Stimulated activated CD8-positive, alpha-beta memory T cell treated with anti-CD3 and anti-CD28 coated beads, Interleukin-15, amount 100 ng/mL, for 24 hours (primary cell): ENCODE measurements around the gene SPEM2.

Experiments
- DNase-seq: peaks from one replicate; pipeline ENCODE4 v3.0.0-alpha.2; 2020; ENCODE audit warnings: low read depth

SPEM2 gene

GRCh38 chr17:7403977-7404736, 21.3 kb upstream of the SPEM2 start, which contains the start of gene TMEM256:
TMEM256 (minus strand) TSS chr17:7404097; CDS start chr17:7404084, 13 bp downstream.
- DNase-seq, result peak; percentile 82

GRCh38 chr17:7404737-7405349, 20.6 kb upstream of the SPEM2 start:
- DNase-seq, result no peak

- DNase-seq, result no peak
Measured at GRCh38 chr17:7405350-7406234, 19.8 kb upstream of the SPEM2 start.

GRCh38 chr17:7406235-7406825, 19.1 kb upstream of the SPEM2 start:
- DNase-seq, result no peak

GRCh38 chr17:7407082-7407481, 18.3 kb upstream of the SPEM2 start:
- DNase-seq, result no peak

- no peak for DNase-seq
Measured at GRCh38 chr17:7407485-7408251, 17.7 kb upstream of the SPEM2 start, which contains the start of gene NLGN2. NLGN2 (plus strand) TSS chr17:7407845; CDS start chr17:7408256, 411 bp downstream.

- DNase-seq, result no peak
Measured at GRCh38 chr17:7408252-7408727, 17.1 kb upstream of the SPEM2 start.

- no peak for DNase-seq
Measured at GRCh38 chr17:7408863-7409262, 16.6 kb upstream of the SPEM2 start.

GRCh38 chr17:7409716-7410115, 15.7 kb upstream of the SPEM2 start:
- DNase-seq, result no peak

GRCh38 chr17:7410634-7411426, 14.6 kb upstream of the SPEM2 start:
- DNase-seq, result no peak

GRCh38 chr17:7411427-7411750, 14.0 kb upstream of the SPEM2 start:
- no peak for DNase-seq

GRCh38 chr17:7413346-7413985, 11.9 kb upstream of the SPEM2 start:
- no peak for DNase-seq

GRCh38 chr17:7414837-7415236, 10.6 kb upstream of the SPEM2 start:
- no peak for DNase-seq

GRCh38 chr17:7415784-7416183, 9.6 kb upstream of the SPEM2 start:
- no peak for DNase-seq

- no peak for DNase-seq
Measured at GRCh38 chr17:7416323-7416722, 9.1 kb upstream of the SPEM2 start.

- DNase-seq, result no peak
Measured at GRCh38 chr17:7417056-7417655, 8.3 kb upstream of the SPEM2 start.

- DNase-seq, result no peak
Measured at GRCh38 chr17:7418472-7419152, 6.8 kb upstream of the SPEM2 start.

- no peak for DNase-seq
Measured at GRCh38 chr17:7419819-7420610, 5.4 kb upstream of the SPEM2 start, which contains the start of gene SPEM1. SPEM1 (plus strand) TSS chr17:7420324; CDS start chr17:7420385, 61 bp downstream.
